ENCODE data around the gene CACNG6. TPM values are rescaled to one million over a fixed set of nuclear protein-coding genes. Genes with fewer than 3 reads are reported as not detected.

Gene CACNG6
- total RNA-seq, 4 donors from 2014 or later = 1.4 TPM; not detected in 3

DNA sequence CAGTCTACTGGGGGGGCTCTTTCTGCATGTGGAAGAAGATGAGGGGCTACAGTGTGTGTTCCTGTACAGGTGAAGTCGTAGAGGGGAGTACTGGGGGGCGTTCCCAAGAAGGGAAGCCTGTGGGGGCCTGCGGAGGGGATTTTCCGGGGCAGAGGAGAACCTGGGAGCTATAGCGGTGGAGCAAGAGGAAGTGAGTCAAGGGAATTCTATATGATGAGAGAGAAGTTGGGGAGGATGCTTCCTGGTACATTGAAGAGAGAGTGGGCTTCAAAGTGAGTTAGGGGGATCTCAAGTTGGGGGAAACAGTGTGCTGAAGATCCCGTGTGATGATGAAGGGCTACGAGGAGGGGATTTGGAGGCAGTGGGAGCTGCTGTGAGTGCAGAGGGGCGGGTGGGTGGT is 30.6 kb upstream of the CACNG6 start:
- intact Hi-C loops (cut with DNase I) = no loop called here
- no peaks in the 10 kb centered on the region for H3K4me1 ChIP-seq

DNA sequence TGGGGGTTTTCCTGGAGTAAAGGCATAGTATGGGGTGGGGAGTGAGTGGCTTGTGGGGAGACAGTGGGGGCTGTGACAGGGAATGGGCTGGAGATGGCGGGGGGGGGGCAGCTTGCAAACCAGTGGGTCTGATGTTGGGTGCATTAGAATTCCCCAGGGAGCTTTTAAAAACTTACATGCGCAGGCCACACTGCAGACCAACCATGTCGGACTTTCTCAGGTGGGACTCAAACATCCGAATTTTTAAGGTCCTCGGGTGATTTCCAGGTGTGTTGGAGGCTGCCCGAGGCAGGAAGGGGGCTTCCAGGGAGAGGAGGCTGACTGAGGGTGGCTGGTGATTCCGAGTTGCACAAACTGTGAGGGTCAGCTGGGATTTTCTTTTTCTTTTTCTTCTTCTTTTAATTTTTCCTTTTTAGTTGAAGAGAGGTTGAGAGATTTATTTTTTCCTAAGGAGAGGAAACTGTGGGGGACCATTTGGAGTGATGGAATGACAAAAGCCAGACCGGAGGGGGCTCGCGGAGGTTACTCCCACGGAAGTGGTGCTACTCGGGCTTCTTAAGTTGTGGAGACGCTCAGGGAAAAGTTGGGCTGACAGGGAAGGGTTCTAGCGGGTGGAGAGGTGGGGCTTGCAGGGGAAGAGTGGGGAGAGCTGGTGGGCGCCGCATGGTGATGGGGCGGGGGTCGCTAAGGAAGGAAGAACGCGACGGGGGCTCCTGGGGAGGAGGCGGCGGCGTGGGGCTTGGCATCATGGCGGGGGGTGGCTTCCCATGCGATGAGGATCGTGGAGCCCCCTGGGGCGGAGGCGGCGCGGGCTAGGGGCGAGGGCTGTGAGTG is 29.7 kb upstream of the CACNG6 start:
- Histone ChIP-seq H3K4me1 (no peaks in the 10 kb centered on the region), H3K27me3 (peaks cover 5 to 98% (median 24%) of the 10 kb centered on the region in 4 donors), H3K4me3 (no peak overlapping the region), H3K9me3 (no peaks in the 10 kb centered on the region), H3K27ac (no peak overlapping the region), H3K36me3 (no peaks in the 10 kb centered on the region)
- TF ChIP-seq POLR2A (IDR thresholded peaks at IDR 0.05) (no peak), CTCF (IDR thresholded peaks at IDR 0.05) (no peak)
- no peak for DNase-seq
- 4 to 6% methylated on average over 13 to 30 of the region's 32 CpGs for WGBS, 2 donors
- intact Hi-C loops (cut with DNase I) = no loop called here

More for the DNA sequence above, 30.6 kb upstream of the CACNG6 start:
- no peak overlapping the region for H3K4me3 ChIP-seq
- no peak for DNase-seq
- no peaks in the 10 kb centered on the region for H3K9me3 ChIP-seq
- peaks cover 5 to 98% (median 24%) of the 10 kb centered on the region in 4 donors for H3K27me3 ChIP-seq
- H3K27ac ChIP-seq = no peak overlapping the region
- no peaks in the 10 kb centered on the region for H3K36me3 ChIP-seq
- WGBS, 2 donors = 9 to 10% methylated on average over 8 of the region's 8 CpGs
- TF ChIP-seq CTCF (IDR thresholded peaks at IDR 0.05) (no peak), POLR2A (IDR thresholded peaks at IDR 0.05) (no peak)

GRCh38 chr19:53962887-53963431 is 28.5 kb upstream of the CACNG6 start, which contains the start of gene CACNG8:
CACNG8 (plus strand) TSS chr19:53962937.
- H3K36me3 ChIP-seq = no peaks in the 10 kb centered on the region
- TF ChIP-seq POLR2A (IDR thresholded peaks at IDR 0.05) (no peak), CTCF (IDR thresholded peaks at IDR 0.05) (no peak)
- no peak within 1 kb of the TSS for H3K27ac ChIP-seq
- intact Hi-C loops (cut with DNase I) = no loop called here
- WGBS, 2 donors = 5 to 17% methylated on average over 2 to 7 of the region's 55 CpGs
- H3K27me3 ChIP-seq = peaks cover 5 to 97% (median 23%) of the 10 kb centered on the region in 4 donors
- no peaks in the 10 kb centered on the region for H3K9me3 ChIP-seq
- no peak for DNase-seq
- H3K4me3 ChIP-seq = no peak within 1 kb of the TSS
- no peaks in the 10 kb centered on the region for H3K4me1 ChIP-seq

- no peak for DNase-seq
- TF ChIP-seq POLR2A (IDR thresholded peaks at IDR 0.05) (no peak), CTCF (IDR thresholded peaks at IDR 0.05) (no peak)
- Histone ChIP-seq H3K4me1 (no peaks in the 10 kb centered on the region), H3K4me3 (peak overlapping the region in 1 of 4 donors; percentile 32), H3K9me3 (no peaks in the 10 kb centered on the region), H3K27me3 (peaks cover 5 to 75% (median 10%) of the 10 kb centered on the region in 4 donors), H3K36me3 (no peaks in the 10 kb centered on the region), H3K27ac (no peak overlapping the region)
- 44 to 60% methylated on average over 11 of the region's 11 CpGs for WGBS, 2 donors
- intact Hi-C loops (cut with DNase I) = no loop called here
Observed at GRCh38 chr19:53965091-53965490, 26.3 kb upstream of the CACNG6 start.

- H3K27me3 ChIP-seq = peaks cover 0 to 62% (median 5%) of the 10 kb centered on the region in 4 donors
- no peak for TF ChIP-seq CTCF (IDR thresholded peaks at IDR 0.05)
- TF ChIP-seq POLR2A (IDR thresholded peaks at IDR 0.05) = no peak
- H3K27ac ChIP-seq = no peak overlapping the region
- H3K4me3 ChIP-seq = no peak overlapping the region
- no peak for DNase-seq
- no peaks in the 10 kb centered on the region for H3K36me3 ChIP-seq
- H3K4me1 ChIP-seq = no peaks in the 10 kb centered on the region
- intact Hi-C loops (cut with DNase I) = no loop called here
- no peaks in the 10 kb centered on the region for H3K9me3 ChIP-seq
- 63 to 70% methylated on average over 5 of the region's 7 CpGs for WGBS, 2 donors
Observed at GRCh38 chr19:53966931-53967330, 24.5 kb upstream of the CACNG6 start.
